Astrocyte of the cerebellum (primary cell): ENCODE results near the gene C5orf46.

Source experiments
- DNase-seq: peaks from one replicate; pipeline ENCODE4 v3.0.0-alpha.2; 2011; ENCODE audit warnings: low read depth
- H3K4me3 ChIP-seq: 2 replicates; pipeline ENCODE4 v1.5.1; 2011; ENCODE audit warnings: mild to moderate bottlenecking, low read depth, low read length, moderate library complexity
- CTCF ChIP-seq: IDR thresholded peaks from 2 replicates; pipeline ENCODE4 v1.5.1; 2012; ENCODE audit warnings: low read length, low read depth, moderate library complexity, mild to moderate bottlenecking; ENCODE audit errors: missing control alignments
- in situ Hi-C: cut with HindIII; loops from 2 replicates; pipeline ENCODE4 v1.10.0; 2017; ENCODE audit warnings: low sequenced_read_pairs

C5orf46 gene

GRCh38 chr5:147887026-147887627 is 19.2 kb downstream of the C5orf46 start:
- H3K4me3 ChIP-seq: no peak overlapping the region
- DNase-seq: peak; percentile 51
- in situ Hi-C loops: no loop called here
- peak; percentile 69 for TF ChIP-seq CTCF

- no peak for TF ChIP-seq CTCF
- in situ Hi-C loops: loop anchor here (5.0 kb wide), 1 partner anchor 50 kb away; no protein-coding TSS in a partner anchor
- H3K4me3 ChIP-seq: no peak overlapping the region
- no peak for DNase-seq
Observed at GRCh38 chr5:147882586-147883313, 23.6 kb downstream of the C5orf46 start.

GRCh38 chr5:147880487-147880886 is 25.9 kb downstream of the C5orf46 start:
- H3K4me3 ChIP-seq: no peak overlapping the region
- TF ChIP-seq CTCF: no peak
- in situ Hi-C loops: loop anchor here (5.0 kb wide), 1 partner anchor 52 kb away; no protein-coding TSS in a partner anchor
- no peak for DNase-seq

- no peak for DNase-seq
- in situ Hi-C loops: loop anchor here (5.0 kb wide), 1 partner anchor 53 kb away; no protein-coding TSS in a partner anchor
- TF ChIP-seq CTCF: no peak
- no peak overlapping the region for H3K4me3 ChIP-seq
Observed at GRCh38 chr5:147879784-147880183, 26.6 kb downstream of the C5orf46 start.

- TF ChIP-seq CTCF: no peak
- no peak for DNase-seq
- H3K4me3 ChIP-seq: no peak within 1 kb of the TSS
- in situ Hi-C loops: no loop called here
Observed at GRCh38 chr5:147878066-147878759, 28.1 kb downstream of the C5orf46 start, which contains the start of gene SCGB3A2. Gene SCGB3A2, plus strand, starts transcription at chr5:147878711. Its CDS starts 93 bp downstream, at chr5:147878804.

GRCh38 chr5:147876626-147877025 is 29.7 kb downstream of the C5orf46 start:
- TF ChIP-seq CTCF: no peak
- no peak for DNase-seq
- no peak overlapping the region for H3K4me3 ChIP-seq
- in situ Hi-C loops: no loop called here
